ENCODE results near the gene HTD2.

GRCh38 chr3:58329922-58330413 is 23.6 kb downstream of the HTD2 start:
- TF ChIP-seq CTCF (conservative IDR thresholded peaks at IDR 0.05) (no peak), EZH2 (IDR thresholded peaks at IDR 0.05; ENCODE audit: low read depth) (no peak)

Data from PC-9 (cell line).